OCI-LY3 (cell line): Measurements from ENCODE around the gene PLA2G4F.

Experiments
- EZH2phosphoT487 ChIP-seq: fragments of 200-600 bp; shearing (Covaris generic); IDR thresholded peaks from 2 replicates; pipeline ENCODE4 v1.6.1; 2018; ENCODE audit warnings: antibody characterized with exemption, mixed run types, low read depth
- TF ChIP-seq, protein P1 (sequence below): fragments of 200-600, 300-600 bp; sonication (generic); IDR thresholded peaks from 2 replicates; pipeline ENCODE4 v1.5.1; 2014; ENCODE audit warnings: antibody characterized with exemption, low read length, low read depth

DNA sequence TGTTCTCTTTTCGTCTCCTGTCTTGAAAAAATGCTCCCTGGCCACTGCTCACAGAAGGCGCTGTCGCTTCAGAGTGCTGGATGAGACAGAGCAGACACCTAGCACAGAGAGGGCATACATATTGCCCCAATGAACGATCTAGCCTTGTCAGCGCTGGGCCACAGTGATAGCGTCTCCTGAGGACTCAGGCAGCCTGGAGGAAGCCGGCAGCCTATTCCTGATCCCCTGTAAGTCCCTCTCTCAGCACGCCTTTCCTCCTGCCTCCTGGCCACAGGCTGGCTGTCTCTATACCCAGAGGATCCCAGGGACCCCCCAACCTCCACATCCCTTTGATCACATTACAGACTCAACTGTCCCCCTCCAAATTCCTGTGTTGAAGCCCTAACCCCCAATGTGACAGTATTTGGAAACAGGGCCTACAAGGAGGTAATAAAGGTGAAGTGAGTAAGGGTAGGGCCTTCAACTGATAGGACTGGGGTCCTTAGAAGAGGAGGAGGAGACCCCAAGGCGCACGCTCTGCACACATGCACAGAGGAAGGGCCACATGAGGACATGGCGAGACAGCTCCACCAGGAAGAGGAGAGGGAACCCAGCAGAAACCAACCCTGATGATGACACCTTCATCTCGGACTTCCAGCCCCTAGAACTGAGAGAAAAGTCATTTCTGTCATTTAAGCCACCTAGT lies 7.5 kb downstream of the PLA2G4F start:
- TF ChIP-seq, protein P1, sequence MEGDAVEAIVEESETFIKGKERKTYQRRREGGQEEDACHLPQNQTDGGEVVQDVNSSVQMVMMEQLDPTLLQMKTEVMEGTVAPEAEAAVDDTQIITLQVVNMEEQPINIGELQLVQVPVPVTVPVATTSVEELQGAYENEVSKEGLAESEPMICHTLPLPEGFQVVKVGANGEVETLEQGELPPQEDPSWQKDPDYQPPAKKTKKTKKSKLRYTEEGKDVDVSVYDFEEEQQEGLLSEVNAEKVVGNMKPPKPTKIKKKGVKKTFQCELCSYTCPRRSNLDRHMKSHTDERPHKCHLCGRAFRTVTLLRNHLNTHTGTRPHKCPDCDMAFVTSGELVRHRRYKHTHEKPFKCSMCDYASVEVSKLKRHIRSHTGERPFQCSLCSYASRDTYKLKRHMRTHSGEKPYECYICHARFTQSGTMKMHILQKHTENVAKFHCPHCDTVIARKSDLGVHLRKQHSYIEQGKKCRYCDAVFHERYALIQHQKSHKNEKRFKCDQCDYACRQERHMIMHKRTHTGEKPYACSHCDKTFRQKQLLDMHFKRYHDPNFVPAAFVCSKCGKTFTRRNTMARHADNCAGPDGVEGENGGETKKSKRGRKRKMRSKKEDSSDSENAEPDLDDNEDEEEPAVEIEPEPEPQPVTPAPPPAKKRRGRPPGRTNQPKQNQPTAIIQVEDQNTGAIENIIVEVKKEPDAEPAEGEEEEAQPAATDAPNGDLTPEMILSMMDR, result no peak
- TF ChIP-seq EZH2phosphoT487, result no peak
